Heart left ventricle (tissue), 16 donors: ENCODE results near the gene SPPL3. TPM values are rescaled to one million over a fixed set of nuclear protein-coding genes. Genes with fewer than 3 reads are reported as not detected.

Experiments used
- ATAC-seq, 4 donors: fragments of 200-7000 bp; cut with Tn5 transposase; one replicate each; pipeline ENCODE4 v1.9.1; 2020 to 2022; ENCODE audit warnings: moderate library complexity in 4 of 4, mild to moderate bottlenecking in 3 of 4, moderate number of reproducible peaks in 1 of 4
- DNase-seq, 5 donors: peaks; one replicate each; pipeline ENCODE4 v3.0.0-alpha.2; 2020
- H3K27ac ChIP-seq, 12 donors: fragments of 200-600 bp; sonication (generic) in 4 of 12; one replicate each; pipeline versions ENCODE4 v1.5.0 to v1.8.0; 2016 to 2022; ENCODE audit warnings: mild to moderate bottlenecking in 2 of 12
- H3K27me3 ChIP-seq, 9 donors: fragments of 200-600 bp; sonication (generic) in 2 of 9; one replicate each; pipeline versions ENCODE4 v1.5.1 to v1.8.0; 2016 to 2022; ENCODE audit warnings: mild to moderate bottlenecking in 3 of 9
- H3K36me3 ChIP-seq, 9 donors: fragments of 200-600 bp; sonication (generic) in 2 of 9; one replicate each; pipeline versions ENCODE4 v1.5.0 to v1.8.0; 2018 to 2022; ENCODE audit warnings: mild to moderate bottlenecking in 2 of 9
- H3K4me1 ChIP-seq, 12 donors: fragments of 200-600 bp; sonication (generic) in 4 of 12; one replicate each; pipeline versions ENCODE4 v1.5.0 to v1.8.0; 2016 to 2022; ENCODE audit warnings: mild to moderate bottlenecking in 3 of 12
- H3K4me3 ChIP-seq, 12 donors: fragments of 200-600 bp; sonication (generic) in 4 of 12; one replicate each; pipeline versions ENCODE4 v1.5.0 to v1.8.0; 2017 to 2022; ENCODE audit warnings: mild to moderate bottlenecking in 9 of 12, moderate library complexity in 4 of 12
- H3K9me3 ChIP-seq, 12 donors: fragments of 200-600 bp; sonication (generic) in 4 of 12; one replicate each; pipeline versions ENCODE4 v1.5.0 to v1.8.0; 2016 to 2022; ENCODE audit warnings: mild to moderate bottlenecking in 1 of 12
- POLR2A ChIP-seq, 2 donors: fragments of 450-650 bp; IDR thresholded peaks; one replicate each; pipeline ENCODE4 v1.6.1; 2017; ENCODE audit warnings: antibody characterized with exemption in 2 of 2, mild to moderate bottlenecking in 2 of 2, moderate library complexity in 2 of 2
- WGBS, 4 donors: extraction: QIAGEN DNeasy Blood & Tissue Kit in 2 of 4; methylation state at CpG; one replicate each; pipeline versions ENCODE4 v1.1.5 to v1.1.7; 2013 to 2018; 5-methylcytosine and 5-hydroxymethylcytosine counted together
- intact Hi-C, 10 donors: fragments of 100-400 bp; cut with DNase I; formaldehyde crosslinking; loops; one replicate each; pipeline versions ENCODE4 v1.11.1 to v1.14.2; 2022
- polyA plus RNA-seq, 2 donors: library from polyadenylated mRNA; stranded (reverse); fragments of 200-250 nt; gene quantifications; one replicate each; pipeline ENCODE4 v1.2.3, GENCODE V29; 2013
- total RNA-seq, 9 donors: library from RNA; depleted of rRNA in 2 of 9; stranded (reverse); fragments of >200 nt in 2 of 9; fragmentation: NEBNext Ultra II Directional in 3 of 9; extraction: Animal tissue kit (Norgen Biotek cat#: 25700) in 3 of 9; gene quantifications; one replicate each; pipeline versions ENCODE4 v1.1.0 to v1.2.4, GENCODE V29; 2016 to 2023
- TF ChIP-seq, protein P1 (sequence below), 12 donors: fragments of 200-600 bp; sonication (generic) in 4 of 12; IDR thresholded peaks; one replicate each; pipeline versions ENCODE4 v1.5.0 to v1.8.0; 2018 to 2022; ENCODE audit warnings: antibody characterized with exemption in 12 of 12, mild to moderate bottlenecking in 5 of 12
- donor health status: ischemic (EF 13 %, LVEDD 7.1; RV severe dilation, severe dysfunction).
- donor health status: healthy with polysubstance abuse.
- donor health status: DM: no; HTN: yes; CAD: no.
- donor health status: DM: no; HTN: no; CAD: no.
- donor health status: ischemic (EF 25% LVEDD 6.9; RV normal size, moderate dysfunction).
- donor health status: ischemic (EF 25% LVEDD 5.7; RV mildly dilated, moderate dysfunction).
- donor health status: healthy.
- donor health status: DM: yes; HTN: yes; CAD: no.
- donor health status: ischemic (EF 35%, LVEDD 5.7; RV mildly dilated, moderate dysfunction).
- donor health status: nonischemic (EF 11% LVEDD 7.7; RV severe dilation, severe dysfunction).
- donor health status: DM: yes; HTN: yes; CAD: no.
- donor health status: PGD.
- donor health status: ischemic (EF 29% LVEDD 5.4; RV normal size, mild dysfunction).
- donor health status: nonischemic (EF 23%, LVEDD 6.1; RV moderate dilation, normal function).

The SPPL3 gene
- total and polyA plus RNA-seq, 11 donors = 8.2 to 48.2 (median 26.5) TPM

DNA sequence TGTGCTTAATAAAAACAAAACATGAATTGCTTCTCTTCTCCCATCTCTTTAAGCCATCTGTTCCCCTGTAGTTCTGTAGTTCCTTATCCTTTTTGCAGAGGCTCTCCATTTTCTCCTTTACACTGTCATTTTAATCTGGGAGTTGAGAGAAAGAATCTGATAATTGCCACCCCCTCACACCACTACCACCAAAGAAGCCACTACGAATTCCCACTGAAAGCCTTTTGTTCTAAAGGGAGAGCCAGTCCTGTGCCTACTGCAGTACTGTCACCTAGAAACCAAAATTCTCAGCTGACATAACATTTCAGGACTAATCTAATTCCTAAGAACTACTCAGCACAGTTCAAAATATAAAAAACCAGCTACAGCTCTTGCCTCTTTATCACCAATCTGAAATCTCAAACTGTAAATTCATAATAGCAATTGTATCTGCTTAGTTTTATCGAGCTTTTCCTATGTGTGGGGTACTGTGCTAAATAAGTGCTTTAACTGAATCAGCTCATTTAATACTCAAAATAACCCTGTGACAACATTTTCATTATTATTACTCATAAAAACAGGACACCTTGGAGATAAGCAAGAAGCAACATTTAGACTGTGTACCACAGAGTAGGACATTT is 72.4 kb downstream of the SPPL3 start:
- Histone ChIP-seq H3K27me3 (no peaks in the 10 kb centered on the region), H3K36me3 (no peaks in the 10 kb centered on the region), H3K4me3 (no peak overlapping the region), H3K27ac (peak overlapping the region in 6 of 12 donors; percentile 2 to 21 (median 8)), H3K4me1 (peaks cover 0 to 87% (median 59%) of the 10 kb centered on the region in 12 donors), H3K9me3 (no peaks in the 10 kb centered on the region)
- intact Hi-C loops = loop anchor here in 2 of 10 donors (2.0 to 10.0 kb wide), 2 partner anchors 25 to 67 kb away; no protein-coding TSS in a partner anchor
- no peak for DNase-seq
- no peak for TF ChIP-seq POLR2A (IDR thresholded peaks at IDR 0.05)
- TF ChIP-seq, protein P1, sequence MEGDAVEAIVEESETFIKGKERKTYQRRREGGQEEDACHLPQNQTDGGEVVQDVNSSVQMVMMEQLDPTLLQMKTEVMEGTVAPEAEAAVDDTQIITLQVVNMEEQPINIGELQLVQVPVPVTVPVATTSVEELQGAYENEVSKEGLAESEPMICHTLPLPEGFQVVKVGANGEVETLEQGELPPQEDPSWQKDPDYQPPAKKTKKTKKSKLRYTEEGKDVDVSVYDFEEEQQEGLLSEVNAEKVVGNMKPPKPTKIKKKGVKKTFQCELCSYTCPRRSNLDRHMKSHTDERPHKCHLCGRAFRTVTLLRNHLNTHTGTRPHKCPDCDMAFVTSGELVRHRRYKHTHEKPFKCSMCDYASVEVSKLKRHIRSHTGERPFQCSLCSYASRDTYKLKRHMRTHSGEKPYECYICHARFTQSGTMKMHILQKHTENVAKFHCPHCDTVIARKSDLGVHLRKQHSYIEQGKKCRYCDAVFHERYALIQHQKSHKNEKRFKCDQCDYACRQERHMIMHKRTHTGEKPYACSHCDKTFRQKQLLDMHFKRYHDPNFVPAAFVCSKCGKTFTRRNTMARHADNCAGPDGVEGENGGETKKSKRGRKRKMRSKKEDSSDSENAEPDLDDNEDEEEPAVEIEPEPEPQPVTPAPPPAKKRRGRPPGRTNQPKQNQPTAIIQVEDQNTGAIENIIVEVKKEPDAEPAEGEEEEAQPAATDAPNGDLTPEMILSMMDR (IDR thresholded peaks at IDR 0.05) = no peak
- WGBS, 4 donors = 46 to 50% (median 48%) methylated on average over 2 of the region's 2 CpGs
- ATAC-seq = peak in 3 of 4 donors; percentile 16 to 65 (median 58)

DNA sequence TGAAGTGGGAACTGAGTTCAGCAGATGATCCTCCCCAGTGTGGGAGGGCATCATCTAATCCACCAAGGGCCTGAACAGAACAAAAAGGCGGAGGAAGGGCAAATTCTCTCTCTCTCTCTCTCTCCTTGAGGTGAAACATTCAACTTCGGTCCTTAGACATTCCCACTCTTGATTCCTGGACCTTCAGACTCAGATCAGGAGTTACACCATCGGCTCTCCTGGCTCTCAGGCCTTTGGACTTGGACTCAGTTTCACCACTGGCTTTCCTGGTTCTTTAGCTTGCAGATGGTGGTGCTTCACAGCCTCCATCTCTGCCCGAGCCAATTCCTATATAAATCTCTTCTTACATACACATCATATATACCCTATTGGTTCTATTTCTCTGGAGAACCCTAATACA is 73.2 kb downstream of the SPPL3 start:
- Histone ChIP-seq H3K4me3 (no peak overlapping the region), H3K4me1 (peaks cover 0 to 86% (median 54%) of the 10 kb centered on the region in 12 donors), H3K27me3 (no peaks in the 10 kb centered on the region), H3K9me3 (no peaks in the 10 kb centered on the region), H3K27ac (peak overlapping the region in 1 of 12 donors; percentile 5), H3K36me3 (no peaks in the 10 kb centered on the region)
- DNase-seq (no peak), ATAC-seq (no peak)
- TF ChIP-seq, protein P1 (IDR thresholded peaks at IDR 0.05) = no peak
- TF ChIP-seq POLR2A (IDR thresholded peaks at IDR 0.05) = no peak
- intact Hi-C loops = loop anchor here in 2 of 10 donors (2.0 to 10.0 kb wide), 2 partner anchors 24 to 66 kb away; no protein-coding TSS in a partner anchor
- 80 to 91% (median 85%) methylated on average over 4 of the region's 4 CpGs for WGBS, 4 donors

DNA sequence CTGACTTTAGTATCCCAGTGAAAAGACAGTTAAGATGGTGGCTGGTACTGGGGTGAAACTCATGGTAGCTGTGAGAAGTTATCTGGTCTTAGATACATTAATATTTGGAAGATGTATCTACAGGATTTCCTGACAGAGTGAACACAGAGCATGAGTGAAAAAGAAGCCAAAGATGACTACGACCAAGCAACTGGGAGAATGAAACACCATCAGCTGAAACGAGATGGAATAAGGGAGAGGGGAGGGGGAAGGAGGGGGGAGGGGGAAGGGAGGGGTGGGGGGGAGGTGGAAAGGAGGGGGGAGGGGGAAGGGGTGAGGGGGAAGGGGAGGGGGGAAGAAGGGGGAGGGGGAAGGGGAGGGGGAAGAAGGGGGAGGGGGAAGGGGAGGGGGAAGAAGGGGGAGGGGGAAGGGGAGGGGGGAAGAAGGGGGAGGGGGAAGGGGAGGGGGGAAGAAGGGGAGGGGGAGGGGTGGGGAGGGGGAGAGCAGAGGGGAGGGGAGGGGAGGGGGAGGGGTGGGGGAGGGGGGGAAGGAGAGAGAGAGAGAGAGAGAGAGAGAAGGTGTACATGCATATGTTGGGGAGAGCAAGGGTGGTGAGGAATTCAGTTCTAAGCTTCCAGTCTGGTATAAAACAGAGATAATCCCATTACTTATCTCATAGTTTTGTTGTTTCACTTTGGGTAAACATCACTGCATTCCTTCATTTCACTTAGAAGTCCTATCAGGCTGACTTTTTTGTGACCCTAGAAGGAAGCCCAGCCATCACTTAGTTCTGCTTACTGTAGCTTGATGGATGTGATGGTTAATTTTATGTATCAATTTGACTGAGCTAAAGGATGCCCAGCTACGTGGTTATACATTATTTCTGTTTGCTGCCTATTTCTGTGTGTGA is 73.9 kb downstream of the SPPL3 start:
- no peaks in the 10 kb centered on the region for H3K9me3 ChIP-seq
- H3K27me3 ChIP-seq = no peaks in the 10 kb centered on the region
- peaks cover 0 to 80% (median 47%) of the 10 kb centered on the region in 12 donors for H3K4me1 ChIP-seq
- H3K27ac ChIP-seq = no peak overlapping the region
- no peak for TF ChIP-seq POLR2A (IDR thresholded peaks at IDR 0.05)
- TF ChIP-seq, protein P1 (IDR thresholded peaks at IDR 0.05) = no peak
- no peak overlapping the region for H3K4me3 ChIP-seq
- no peaks in the 10 kb centered on the region for H3K36me3 ChIP-seq
- no peak for DNase-seq
- intact Hi-C loops = loop anchor here in 2 of 10 donors (2.0 to 10.0 kb wide), 2 partner anchors 23 to 65 kb away; no protein-coding TSS in a partner anchor
- 42 to 60% (median 47%) methylated on average over 2 to 3 of the region's 3 CpGs for WGBS, 4 donors
- no peak for ATAC-seq

DNA sequence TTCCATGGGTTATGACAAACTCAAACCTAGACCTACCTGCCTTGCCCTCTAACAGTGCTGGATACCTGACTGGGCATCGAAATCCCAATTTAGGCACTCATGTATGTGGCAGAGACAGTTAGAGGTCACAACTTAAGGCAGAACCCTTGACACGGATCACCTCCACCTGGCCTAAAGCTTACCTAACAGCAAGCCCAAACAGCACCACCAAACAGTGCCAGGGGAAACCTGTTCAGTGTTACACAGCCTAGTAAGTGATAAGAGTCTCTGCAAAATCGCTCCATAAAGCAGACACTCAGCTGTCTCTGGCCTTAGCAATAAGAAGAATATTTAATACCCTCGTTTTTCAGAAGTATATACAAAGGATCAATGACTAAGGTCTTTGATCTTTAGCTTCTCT is 77.8 kb downstream of the SPPL3 start:
- Histone ChIP-seq H3K4me3 (no peak overlapping the region), H3K27ac (no peak overlapping the region), H3K4me1 (peaks cover 0 to 66% (median 26%) of the 10 kb centered on the region in 12 donors), H3K9me3 (no peaks in the 10 kb centered on the region), H3K27me3 (no peaks in the 10 kb centered on the region), H3K36me3 (no peaks in the 10 kb centered on the region)
- no peak for ATAC-seq
- 57 to 70% (median 65%) methylated on average over 4 of the region's 4 CpGs for WGBS, 4 donors
- intact Hi-C loops = no loop called here
- TF ChIP-seq, protein P1 (IDR thresholded peaks at IDR 0.05) = no peak
- no peak for TF ChIP-seq POLR2A (IDR thresholded peaks at IDR 0.05)
- no peak for DNase-seq
